ENCODE measurements around the gene RGL4. TPM values are rescaled to one million over a fixed set of nuclear protein-coding genes. Genes with fewer than 3 reads are reported as not detected.

The RGL4 gene
- total RNA-seq, 1 donor from 2014 or later: not detected

GRCh38 chr22:23718371-23719165 is 27.8 kb downstream of the RGL4 start:
- TF ChIP-seq EZH2 (IDR thresholded peaks at IDR 0.05; ENCODE audit: insufficient read depth, low read length) (no peak), CTCF (IDR thresholded peaks at IDR 0.05; ENCODE audit: insufficient read depth, low read depth, low read length) (no peak)
- Histone ChIP-seq H3K36me3 (ENCODE audit: insufficient read depth, low read length) (no peaks in the 10 kb centered on the region), H3K27ac (ENCODE audit: low read depth, low read length) (no peak overlapping the region), H3K9me3 (ENCODE audit: insufficient read depth, low read depth, low read length) (no peaks in the 10 kb centered on the region), H3K79me2 (ENCODE audit: insufficient read depth, low read length) (peaks cover 13% of the 10 kb centered on the region), H4K20me1 (ENCODE audit: insufficient read depth, low read length) (no peaks in the 10 kb centered on the region), H3K4me1 (ENCODE audit: insufficient read depth, low read length) (peaks cover 4% of the 10 kb centered on the region), H2AFZ (ENCODE audit: low read depth, low read length) (no peak overlapping the region), H3K27me3 (ENCODE audit: insufficient read depth, low read length) (no peaks in the 10 kb centered on the region), H3K4me3 (ENCODE audit: insufficient read depth, low read depth, low read length) (no peak overlapping the region), H3K4me2 (ENCODE audit: low read length) (no peak overlapping the region), H3K9ac (ENCODE audit: low read length) (no peak overlapping the region)
- H3K27me3 Mint-ChIP-seq (ENCODE audit: low read depth, unreplicated experiment): peaks cover 1% of the 10 kb centered on the region
- H3K4me1 Mint-ChIP-seq (ENCODE audit: low read depth, unreplicated experiment): no peaks in the 10 kb centered on the region
- no peak for FAIRE-seq
- H3K4me3 Mint-ChIP-seq (ENCODE audit: unreplicated experiment): no peak overlapping the region
- DNase-seq (ENCODE audit: low read depth): no peak
- peaks cover 3% of the 10 kb centered on the region for H3K9me3 Mint-ChIP-seq (ENCODE audit: unreplicated experiment)
- no peak overlapping the region for H3K27ac Mint-ChIP-seq (ENCODE audit: unreplicated experiment)
- H3K36me3 Mint-ChIP-seq (ENCODE audit: low read depth, unreplicated experiment): peaks cover 5% of the 10 kb centered on the region

DNA sequence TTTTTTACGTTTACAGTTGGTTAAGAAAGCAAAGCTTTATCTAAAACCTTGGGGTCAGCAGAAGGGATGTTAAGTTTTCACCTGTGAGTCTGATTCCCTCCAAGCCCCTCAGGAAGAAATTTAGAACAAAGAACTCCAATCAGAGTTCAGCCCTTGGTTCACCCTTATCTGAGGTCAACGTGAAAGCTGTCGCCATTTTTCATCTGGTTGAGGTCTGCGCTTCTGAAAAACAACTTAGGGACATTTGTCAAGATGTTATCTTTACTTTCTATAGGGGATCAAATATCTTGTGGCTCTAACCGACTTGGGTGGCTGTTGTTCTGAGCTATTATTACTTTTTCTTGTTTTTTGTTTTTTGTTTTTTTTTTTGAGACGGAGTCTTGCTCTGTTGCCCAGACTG is 30.0 kb downstream of the RGL4 start:
- no peaks in the 10 kb centered on the region for H3K4me1 Mint-ChIP-seq (ENCODE audit: low read depth, unreplicated experiment)
- Histone ChIP-seq H3K4me3 (ENCODE audit: insufficient read depth, low read depth, low read length) (no peak overlapping the region), H2AFZ (ENCODE audit: low read depth, low read length) (no peak overlapping the region), H3K9ac (ENCODE audit: low read length) (no peak overlapping the region), H3K27me3 (ENCODE audit: insufficient read depth, low read length) (no peaks in the 10 kb centered on the region), H3K79me2 (ENCODE audit: insufficient read depth, low read length) (peaks cover 13% of the 10 kb centered on the region), H3K4me2 (ENCODE audit: low read length) (no peak overlapping the region), H3K36me3 (ENCODE audit: insufficient read depth, low read length) (no peaks in the 10 kb centered on the region), H3K4me1 (ENCODE audit: insufficient read depth, low read length) (peaks cover 4% of the 10 kb centered on the region), H3K9me3 (ENCODE audit: insufficient read depth, low read depth, low read length) (no peaks in the 10 kb centered on the region), H4K20me1 (ENCODE audit: insufficient read depth, low read length) (no peaks in the 10 kb centered on the region), H3K27ac (ENCODE audit: low read depth, low read length) (no peak overlapping the region)
- DNase-seq (ENCODE audit: low read depth) (no peak), FAIRE-seq (no peak)
- no peaks in the 10 kb centered on the region for H3K36me3 Mint-ChIP-seq (ENCODE audit: low read depth, unreplicated experiment)
- TF ChIP-seq CTCF (IDR thresholded peaks at IDR 0.05; ENCODE audit: insufficient read depth, low read depth, low read length) (no peak), EZH2 (IDR thresholded peaks at IDR 0.05; ENCODE audit: insufficient read depth, low read length) (no peak)
- H3K4me3 Mint-ChIP-seq (ENCODE audit: unreplicated experiment): no peak overlapping the region
- H3K27me3 Mint-ChIP-seq (ENCODE audit: low read depth, unreplicated experiment): peaks cover 1% of the 10 kb centered on the region
- no peak overlapping the region for H3K27ac Mint-ChIP-seq (ENCODE audit: unreplicated experiment)
- peaks cover 3% of the 10 kb centered on the region for H3K9me3 Mint-ChIP-seq (ENCODE audit: unreplicated experiment)

DNA sequence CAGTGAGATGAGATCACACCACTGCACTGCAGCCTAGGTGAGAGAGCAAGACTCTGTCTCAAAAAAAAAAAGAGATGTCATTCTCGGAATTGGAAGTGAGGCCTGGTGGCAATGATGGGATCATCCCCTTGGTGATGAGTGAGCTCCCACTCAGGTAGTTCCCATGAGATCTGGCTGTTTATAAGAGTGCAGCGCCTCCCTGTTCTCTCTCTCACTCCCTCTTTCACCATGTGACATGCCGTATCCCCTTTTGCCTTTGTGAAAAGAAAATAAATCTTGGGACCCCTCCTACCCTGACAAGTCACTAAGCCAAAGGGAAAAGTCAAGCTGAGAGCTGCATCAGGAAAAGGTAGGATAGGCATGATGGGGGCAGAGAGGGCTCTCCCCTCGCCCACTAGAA is 31.3 kb downstream of the RGL4 start:
- Histone ChIP-seq H3K4me1 (ENCODE audit: insufficient read depth, low read length) (no peaks in the 10 kb centered on the region), H2AFZ (ENCODE audit: low read depth, low read length) (no peak overlapping the region), H3K4me2 (ENCODE audit: low read length) (no peak overlapping the region), H3K4me3 (ENCODE audit: insufficient read depth, low read depth, low read length) (no peak overlapping the region), H3K79me2 (ENCODE audit: insufficient read depth, low read length) (no peaks in the 10 kb centered on the region), H3K9me3 (ENCODE audit: insufficient read depth, low read depth, low read length) (no peaks in the 10 kb centered on the region), H3K27me3 (ENCODE audit: insufficient read depth, low read length) (no peaks in the 10 kb centered on the region), H3K9ac (ENCODE audit: low read length) (no peak overlapping the region), H3K27ac (ENCODE audit: low read depth, low read length) (no peak overlapping the region), H4K20me1 (ENCODE audit: insufficient read depth, low read length) (no peaks in the 10 kb centered on the region), H3K36me3 (ENCODE audit: insufficient read depth, low read length) (no peaks in the 10 kb centered on the region)
- DNase-seq (ENCODE audit: low read depth): no peak
- no peaks in the 10 kb centered on the region for H3K36me3 Mint-ChIP-seq (ENCODE audit: low read depth, unreplicated experiment)
- H3K4me3 Mint-ChIP-seq (ENCODE audit: unreplicated experiment): no peak overlapping the region
- no peak overlapping the region for H3K27ac Mint-ChIP-seq (ENCODE audit: unreplicated experiment)
- no peaks in the 10 kb centered on the region for H3K4me1 Mint-ChIP-seq (ENCODE audit: low read depth, unreplicated experiment)
- FAIRE-seq: no peak
- peaks cover 5% of the 10 kb centered on the region for H3K27me3 Mint-ChIP-seq (ENCODE audit: low read depth, unreplicated experiment)
- TF ChIP-seq CTCF (IDR thresholded peaks at IDR 0.05; ENCODE audit: insufficient read depth, low read depth, low read length) (no peak), EZH2 (IDR thresholded peaks at IDR 0.05; ENCODE audit: insufficient read depth, low read length) (no peak)
- H3K9me3 Mint-ChIP-seq (ENCODE audit: unreplicated experiment): peaks cover 3% of the 10 kb centered on the region

All from astrocyte (in vitro differentiated cells and primary cell).